HepG2 (cell line): ENCODE measurements around the gene VEGFA. TPM values are rescaled to one million over a fixed set of nuclear protein-coding genes. Genes with fewer than 3 reads are reported as not detected.

Experiments used
- CBX2 ChIP-seq, 2 experiments: fragments of 200-600 bp in 1 of 2; sonication (generic); formaldehyde crosslinking in 1 of 2; IDR thresholded peaks; 2 replicates each; pipeline versions ENCODE4 v1.7.0 to v1.8.1; 2018 to 2022; ENCODE audit warnings: low read depth in 2 of 2, low read length in 1 of 2, mild to moderate bottlenecking in 1 of 2, missing genetic modification reagents in 1 of 2
- CEBPG ChIP-seq: IDR thresholded peaks from 2 replicates; pipeline ENCODE4 v1.6.1; 2016
- CSRNP2 ChIP-seq: sonication (generic); formaldehyde crosslinking; conservative IDR thresholded peaks from 2 replicates; pipeline ENCODE4 v1.8.0; 2022; ENCODE audit warnings: low read depth, missing genetic modification reagents
- CTCF ChIP-seq: sonication (generic); formaldehyde crosslinking; IDR thresholded peaks from 2 replicates; pipeline ENCODE4 v1.5.0; 2020; ENCODE audit warnings: mild to moderate bottlenecking, missing genetic modification reagents, moderate library complexity
- GZF1 ChIP-seq: sonication (generic); formaldehyde crosslinking; IDR thresholded peaks from 2 replicates; pipeline ENCODE4 v1.5.1; 2020; ENCODE audit warnings: mild to moderate bottlenecking, missing genetic modification reagents
- KDM6A ChIP-seq: IDR thresholded peaks from 2 replicates; pipeline ENCODE4 v1.6.1; 2016; ENCODE audit warnings: low read depth
- MAFK ChIP-seq, 2 experiments: IDR thresholded peaks in 1 of 2; conservative IDR thresholded peaks in 1 of 2; 2 replicates each; pipeline ENCODE4 v1.6.1; 2011; ENCODE audit warnings: improper control_type of control experiment in 2 of 2, low read length in 2 of 2
- MAX ChIP-seq: IDR thresholded peaks from 2 replicates; pipeline ENCODE4 v1.6.1; 2012; ENCODE audit warnings: inconsistent platforms
- NCOA2 ChIP-seq: sonication (generic); formaldehyde crosslinking; IDR thresholded peaks from 2 replicates; pipeline ENCODE4 v1.8.0; 2022; ENCODE audit warnings: inconsistent platforms
- SAFB2 ChIP-seq: sonication (generic); formaldehyde crosslinking; IDR thresholded peaks from 2 replicates; pipeline ENCODE4 v1.5.1; 2020; ENCODE audit warnings: missing genetic modification reagents, low read depth, mild to moderate bottlenecking, borderline replicate concordance
- SRY ChIP-seq: sonication (generic); formaldehyde crosslinking; IDR thresholded peaks from 2 replicates; pipeline ENCODE4 v1.8.0; 2022; ENCODE audit warnings: mild to moderate bottlenecking, missing genetic modification reagents
- STAG1 ChIP-seq: sonication (generic); formaldehyde crosslinking; IDR thresholded peaks from 2 replicates; pipeline ENCODE4 v1.4.0; 2020; ENCODE audit warnings: missing genetic modification reagents
- ZBED4 ChIP-seq: sonication (generic); formaldehyde crosslinking; IDR thresholded peaks from 2 replicates; pipeline ENCODE4 v1.4.0; 2020; ENCODE audit warnings: missing genetic modification reagents, borderline replicate concordance
- ZHX2 ChIP-seq, 2 experiments: sonication (generic) in 1 of 2; formaldehyde crosslinking in 1 of 2; IDR thresholded peaks; 2 replicates each; pipeline versions ENCODE4 v1.6.1 to v1.9.0; 2014 to 2022; ENCODE audit warnings: antibody characterized with exemption in 1 of 2, borderline replicate concordance in 1 of 2, inconsistent platforms in 1 of 2, low read depth in 1 of 2, missing genetic modification reagents in 1 of 2
- ZNF788 ChIP-seq: sonication (generic); formaldehyde crosslinking; IDR thresholded peaks from 2 replicates; pipeline ENCODE4 v1.5.0; 2020; ENCODE audit warnings: mild to moderate bottlenecking, missing genetic modification reagents, borderline replicate concordance
- polyA plus RNA-seq, 8 experiments: library from polyadenylated mRNA; depleted of rRNA in 3 of 8; stranded (reverse) in 7 of 8; unstranded in 1 of 8; fragments of >200 nt; fragmentation: Illumina TruSeq in 4 of 8; extraction: Trizol in 4 of 8; gene quantifications; 2 replicates each; pipeline versions ENCODE4 v1.2.1 to v1.2.3, GENCODE V29; 2011 to 2016; ENCODE audit warnings: low read depth in 4 of 8, missing spikeins in 1 of 8, mixed read lengths in 1 of 8; ENCODE audit not compliant: insufficient read depth in 1 of 8
- total RNA-seq, 5 experiments: library from RNA; depleted of rRNA; stranded (reverse); fragments of >200 nt; fragmentation: Illumina TruSeq; extraction: Trizol; gene quantifications; 2 replicates each; pipeline ENCODE4 v1.2.3, GENCODE V29; 2016; ENCODE audit warnings: low read depth in 1 of 5

VEGFA gene
- total and polyA plus RNA-seq, 2 of the 13 experiments (the other 11 are each of a cell fraction or from before 2014, with no cell fraction given), result 68.1 to 629 TPM

- TF ChIP-seq SRY (CRISPR knock-in tag) (no peak), CEBPG (no peak), CSRNP2 (CRISPR knock-in tag) (no peak), ZNF788 (0 out of 2 replicates have a peak, but pooled peaks have one; percentile 28), MAFK (conservative IDR thresholded peaks at IDR 0.05 in 1 of 2, IDR thresholded peaks at IDR 0.05 in 1 of 2; ENCODE audit: low read length in 2 of 2) (no peak), CBX2 (IDR thresholded peaks at IDR 0.05; ENCODE audit: low read depth, low read length) (no peak), CBX2 (CRISPR knock-in tag; IDR thresholded peaks at IDR 0.05; ENCODE audit: low read depth) (no peak), ZHX2 (IDR thresholded peaks at IDR 0.05; ENCODE audit: low read depth) (no peak), ZHX2 (CRISPR knock-in tag; IDR thresholded peaks at IDR 0.05; ENCODE audit: borderline replicate concordance) (no peak), NCOA2 (no peak), GZF1 (CRISPR knock-in tag) (no peak), KDM6A (CRISPR knock-in tag) (no peak), STAG1 (CRISPR knock-in tag) (peak; percentile 84), MAX (no peak), ZBED4 (CRISPR knock-in tag) (no peak), CTCF (CRISPR knock-in tag) (peak; percentile 86), SAFB2 (no peak)
These were observed 11.4 kb upstream of the VEGFA start (continued) for GRCh38 chr6:43758617-43759050.
